Epithelial cell of esophagus (primary cell): ENCODE data around the gene MYZAP.

ENCODE experiments used
- DNase-seq: peaks from one replicate; pipeline ENCODE4 v3.0.0; 2010; ENCODE audit warnings: low read depth
- H3K4me3 ChIP-seq: 2 replicates; pipeline ENCODE4 v1.5.1; 2011; ENCODE audit warnings: mild to moderate bottlenecking, low read length, control low read depth
- CTCF ChIP-seq: IDR thresholded peaks from 2 replicates; pipeline ENCODE4 v1.5.1; 2011; ENCODE audit warnings: low read depth, mild to moderate bottlenecking, low read length, control low read depth, inconsistent platforms; ENCODE audit not compliant: insufficient read depth; ENCODE audit errors: missing control alignments

Gene MYZAP

DNA sequence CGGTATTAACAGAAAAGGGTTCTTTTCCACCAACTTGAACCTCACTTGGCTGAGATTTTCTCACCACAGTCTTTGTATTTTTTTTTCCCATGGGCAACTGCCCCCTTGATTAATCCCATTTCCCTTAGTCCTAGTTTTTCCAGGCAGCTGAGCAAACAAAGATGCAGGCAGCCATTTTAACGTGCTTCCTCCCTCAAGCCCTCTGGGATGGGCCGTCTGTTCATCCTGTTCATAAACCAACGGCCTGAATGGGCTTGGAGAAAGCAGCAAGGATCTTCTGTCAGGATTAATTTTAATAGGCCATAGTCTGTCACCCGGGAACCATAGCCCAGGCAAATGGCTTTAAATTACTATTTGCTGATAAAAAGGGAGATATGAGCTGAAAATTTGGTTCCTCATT is 104.4 kb downstream of the MYZAP start:
- no peak for DNase-seq
- H3K4me3 ChIP-seq = no peak overlapping the region

GRCh38 chr15:57697588-57697987 is 105.9 kb downstream of the MYZAP start:
- H3K4me3 ChIP-seq = no peak overlapping the region
- no peak for TF ChIP-seq CTCF
- no peak for DNase-seq

More for the DNA sequence above, 104.4 kb downstream of the MYZAP start:
- TF ChIP-seq CTCF = no peak

- no peak for DNase-seq
- no peak for TF ChIP-seq CTCF
- H3K4me3 ChIP-seq = no peak overlapping the region
Observed at GRCh38 chr15:57698243-57698642, 106.5 kb downstream of the MYZAP start.

DNA sequence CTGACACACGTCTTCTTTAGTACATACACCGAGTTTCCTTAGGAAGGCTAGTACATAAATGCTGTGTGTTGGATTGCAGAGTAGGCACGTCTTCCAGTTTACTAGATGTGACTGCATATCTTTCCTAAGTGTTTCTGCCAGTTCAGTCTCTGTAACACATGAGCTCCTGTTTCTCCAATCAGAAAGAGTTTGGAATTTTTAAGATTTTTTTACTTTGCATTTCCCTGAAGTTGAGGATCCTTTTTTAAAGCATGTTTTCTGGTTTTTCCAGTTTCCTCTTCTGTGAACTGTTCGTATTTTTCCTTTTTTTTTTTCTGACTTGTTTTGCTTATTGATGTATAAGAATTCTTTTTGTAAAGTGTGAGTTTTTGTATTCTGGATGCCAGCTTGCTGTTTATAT is 107.3 kb downstream of the MYZAP start:
- DNase-seq = no peak
- H3K4me3 ChIP-seq = no peak overlapping the region
- no peak for TF ChIP-seq CTCF

DNA sequence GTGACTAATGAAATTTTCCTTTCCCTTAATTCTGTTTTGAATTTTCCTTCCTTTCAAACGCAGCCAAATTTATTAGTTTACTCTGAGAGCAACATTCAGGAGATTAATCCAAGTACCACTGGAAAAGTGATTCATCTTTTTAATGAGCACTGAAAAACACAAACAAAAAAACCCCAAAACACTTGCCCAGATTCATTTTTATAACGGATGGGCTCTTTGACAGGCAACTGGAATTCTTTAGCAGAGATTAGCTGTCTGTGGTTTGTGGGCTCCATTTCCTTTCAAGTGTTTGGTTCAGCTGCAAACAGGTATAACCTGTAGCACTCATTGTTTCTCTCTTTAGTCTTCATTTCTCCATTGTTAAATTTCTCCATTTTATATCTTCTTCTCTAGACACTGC is 111.7 kb downstream of the MYZAP start:
- no peak for TF ChIP-seq CTCF
- DNase-seq = peak; percentile 31

DNA sequence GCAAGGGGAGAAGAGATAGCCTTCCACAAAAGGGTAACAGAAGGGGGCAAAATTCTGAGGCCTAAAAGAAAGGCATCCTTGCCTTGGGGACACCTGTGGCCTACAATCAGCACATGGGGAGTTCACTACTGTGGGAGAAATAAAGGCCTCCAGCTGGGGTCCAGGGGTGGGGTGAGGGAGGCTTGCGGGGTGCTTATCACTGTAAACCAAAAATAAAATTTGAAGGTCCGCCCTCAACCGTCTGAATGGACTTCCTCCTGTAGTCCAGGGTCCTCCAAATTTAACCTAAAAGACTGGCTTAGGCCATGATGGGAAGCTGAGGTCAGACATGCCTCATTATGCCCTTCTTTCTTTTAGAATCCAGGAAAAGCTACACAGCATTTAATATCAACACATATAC is 112.7 kb downstream of the MYZAP start:
- no peak for DNase-seq
- H3K4me3 ChIP-seq = no peak overlapping the region
- no peak for TF ChIP-seq CTCF

More for the DNA sequence above, 111.7 kb downstream of the MYZAP start:
- H3K4me3 ChIP-seq = no peak overlapping the region

DNA sequence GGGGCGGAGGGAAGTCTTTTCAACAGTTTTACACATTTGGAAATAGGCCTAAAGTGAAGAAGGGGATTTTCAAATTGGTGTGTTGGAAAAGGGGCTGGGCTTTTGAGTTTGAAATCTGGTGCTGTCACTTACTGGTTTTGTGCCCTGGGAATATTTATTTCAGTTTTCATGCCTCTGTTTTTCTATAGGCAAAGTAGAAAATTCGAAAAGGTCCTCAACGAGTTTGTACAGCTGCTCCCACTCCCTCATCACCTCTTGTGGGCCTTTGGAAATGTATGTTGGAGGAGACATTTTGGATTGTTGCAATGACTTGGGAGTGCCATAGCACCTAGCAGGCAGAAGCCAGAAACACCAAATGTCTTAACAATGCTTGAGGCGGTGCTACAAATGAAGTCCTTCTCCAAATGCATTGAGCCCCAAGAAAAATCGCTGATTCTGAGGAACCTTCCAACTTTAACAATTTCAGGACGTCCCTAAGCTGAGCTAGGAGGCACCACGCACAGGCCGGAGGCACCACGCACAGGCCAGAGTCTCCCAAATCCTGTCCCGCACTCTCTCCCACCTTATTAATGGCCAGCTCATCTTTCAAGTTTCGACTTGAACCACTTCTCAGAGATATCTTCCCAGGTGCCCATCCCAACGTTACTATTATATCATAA is 114.2 kb downstream of the MYZAP start:
- no peak for DNase-seq
- TF ChIP-seq CTCF = no peak
- H3K4me3 ChIP-seq = peak overlapping the region; percentile 69
